HUDEP-2 (cell line): Measurements from ENCODE around the gene MDM2.
"Not testable (repeated sequence)": the region's sequence is repeated elsewhere in the genome, so short reads cannot be mapped to it uniquely, and the experiment has no call there.

Experiments used
- DNase-seq, 76 experiments: peaks; one replicate each; lab custom pipeline; 2025; ENCODE audit not compliant: unreplicated experiment in 76 of 76; lab: John Stamatoyannopoulos, UW

Gene MDM2

DNA sequence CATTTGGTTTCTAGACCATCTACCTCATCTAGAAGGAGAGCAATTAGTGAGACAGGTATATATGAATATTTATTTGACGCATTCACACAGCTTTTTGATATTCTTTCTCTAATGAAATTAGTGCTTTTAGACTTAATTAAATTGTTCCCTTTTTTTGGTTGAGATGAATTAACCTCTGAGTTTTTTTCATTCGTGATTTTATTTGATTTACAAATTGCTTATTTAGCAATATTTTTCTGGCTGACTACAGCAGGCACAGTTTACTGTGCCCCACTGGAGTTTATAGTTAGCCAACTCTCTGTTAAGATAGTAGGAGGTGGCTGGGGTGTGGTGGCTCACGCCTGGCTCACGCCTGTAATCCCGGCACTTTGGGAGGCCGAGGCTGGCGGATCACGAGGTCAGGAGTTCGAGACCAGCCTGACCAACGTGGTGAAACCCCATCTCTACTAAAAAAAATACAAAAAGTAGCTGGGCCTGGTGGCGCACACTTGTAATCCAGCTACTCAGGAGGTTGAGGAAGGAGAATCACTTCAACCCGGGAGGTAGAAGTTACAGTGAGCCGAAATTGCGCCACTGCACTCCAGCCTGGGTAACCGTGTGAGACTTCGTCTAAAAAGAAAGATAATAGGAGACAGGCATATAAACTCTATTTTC is 16.7 kb downstream of the MDM2 start:
- DNase-seq = no peak

DNA sequence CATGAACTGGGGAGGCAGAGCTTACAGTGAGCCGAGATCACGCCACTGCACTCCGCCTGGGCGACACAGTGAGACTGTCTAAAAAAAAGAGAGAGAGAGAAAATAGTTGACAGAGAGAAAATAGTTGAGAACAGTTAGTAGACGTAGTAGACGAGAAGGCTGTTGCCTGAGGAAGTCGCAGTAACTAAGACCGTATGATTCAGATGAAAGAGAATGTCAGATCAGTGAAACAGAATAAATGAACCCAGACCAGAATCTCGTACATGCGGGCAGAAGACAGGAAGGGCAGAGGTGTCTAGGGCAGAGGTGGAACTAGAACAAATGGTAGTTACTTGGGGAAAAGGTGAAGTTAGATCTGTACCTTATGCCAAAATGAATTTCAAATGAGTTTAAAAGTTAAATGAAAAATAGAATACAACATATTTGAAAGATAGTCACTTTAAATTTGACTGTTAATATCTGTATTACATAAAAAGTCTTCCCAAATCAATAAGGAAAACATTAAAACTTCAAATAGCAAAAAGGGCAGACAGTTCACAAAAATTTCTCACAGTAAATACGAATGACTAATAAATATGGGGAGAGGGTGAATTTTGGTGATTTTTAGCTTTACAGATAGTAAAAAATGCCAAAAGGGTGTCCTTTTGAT is 17.7 kb downstream of the MDM2 start:
- no peak for DNase-seq

GRCh38 chr12:68827895-68828671 is 20.1 kb downstream of the MDM2 start:
- DNase-seq = no peak

DNA sequence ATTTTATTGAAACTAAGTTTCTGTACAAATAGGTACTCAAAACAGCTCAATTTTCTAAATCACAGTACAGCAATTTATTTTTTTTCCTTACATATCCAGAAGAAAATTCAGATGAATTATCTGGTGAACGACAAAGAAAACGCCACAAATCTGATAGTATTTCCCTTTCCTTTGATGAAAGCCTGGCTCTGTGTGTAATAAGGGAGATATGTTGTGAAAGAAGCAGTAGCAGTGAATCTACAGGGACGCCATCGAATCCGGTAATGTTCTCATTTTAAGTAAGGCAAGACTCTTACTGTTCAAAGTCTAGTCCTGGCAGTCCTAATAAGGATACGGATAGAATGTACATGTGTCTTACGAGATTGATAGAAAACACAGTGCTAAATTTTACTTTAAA is 20.7 kb downstream of the MDM2 start:
- DNase-seq = no peak

DNA sequence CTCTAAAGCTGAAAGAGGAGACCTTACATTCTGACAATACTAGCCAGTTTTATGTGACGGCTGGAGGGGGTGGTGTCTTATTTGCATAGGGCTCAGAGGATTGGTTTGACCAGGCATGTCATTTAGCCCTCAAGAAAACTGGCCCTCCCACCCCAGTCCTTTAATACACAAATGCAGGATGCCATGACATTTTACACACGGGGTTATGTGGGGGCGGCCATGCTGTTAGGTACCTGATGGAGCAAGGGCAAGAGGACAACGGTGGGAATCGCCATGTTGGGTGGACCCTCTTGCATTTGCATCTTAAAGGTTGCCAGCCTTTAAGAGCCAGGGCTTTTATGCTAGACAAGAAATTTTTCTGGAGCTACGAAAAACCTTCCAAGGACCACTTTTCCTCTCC is 23.3 kb downstream of the MDM2 start:
- no peak for DNase-seq

DNA sequence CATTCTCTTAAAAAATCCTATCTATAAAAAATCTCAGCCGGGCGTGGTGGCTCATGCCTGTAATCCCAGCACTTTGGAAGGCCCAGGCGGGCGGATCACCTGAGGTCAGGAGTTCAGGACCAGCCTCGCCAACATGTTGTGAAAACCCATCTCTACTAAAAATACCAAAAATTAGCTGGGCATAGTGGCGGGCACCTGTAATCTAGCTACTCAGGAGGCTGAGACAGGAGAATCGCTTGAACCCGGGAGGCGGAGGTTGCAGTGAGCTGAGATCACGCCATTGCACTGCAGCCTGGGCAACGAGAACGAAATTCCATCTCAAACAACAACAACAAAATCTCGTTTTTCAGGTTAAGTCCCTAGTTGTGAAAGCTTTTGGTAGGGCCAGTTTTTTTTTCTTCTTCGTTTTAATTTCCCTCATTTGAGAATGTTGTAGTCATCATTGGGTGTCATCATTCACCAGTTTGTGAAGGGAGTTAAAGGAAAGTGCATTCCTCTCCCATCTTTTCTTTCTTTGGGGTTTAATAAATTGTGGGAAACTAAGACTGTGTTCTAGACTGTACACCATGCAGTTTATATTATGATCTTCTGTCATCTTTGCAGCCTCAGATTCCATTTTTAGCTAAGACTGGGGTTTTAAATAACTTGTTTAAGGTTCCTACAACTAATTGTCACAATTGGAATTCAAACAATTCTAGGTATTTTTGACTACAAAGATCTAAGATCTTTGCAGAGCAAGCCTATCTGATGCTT is 23.9 kb downstream of the MDM2 start:
- no peak for DNase-seq

DNA sequence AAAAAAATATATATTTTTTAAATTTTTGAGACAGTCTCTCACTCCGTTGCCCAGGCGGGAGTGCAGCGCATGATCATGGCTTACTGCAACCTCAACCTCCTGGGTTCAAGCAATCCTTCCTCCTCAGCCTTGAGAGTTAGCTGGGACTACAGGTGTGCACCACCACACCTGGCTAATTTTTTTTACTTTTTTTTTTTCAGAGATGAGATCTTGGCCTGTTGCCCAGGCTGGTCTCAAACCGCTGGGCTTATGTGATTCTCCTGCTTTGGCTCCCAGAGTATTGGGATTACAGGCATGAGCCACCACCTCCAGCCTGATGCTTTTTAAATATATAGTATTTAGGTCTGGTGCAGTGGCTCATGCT is 24.5 kb downstream of the MDM2 start:
- no peak for DNase-seq

- no peak for DNase-seq
Observed at GRCh38 chr12:68833508-68833907, 25.5 kb downstream of the MDM2 start.

DNA sequence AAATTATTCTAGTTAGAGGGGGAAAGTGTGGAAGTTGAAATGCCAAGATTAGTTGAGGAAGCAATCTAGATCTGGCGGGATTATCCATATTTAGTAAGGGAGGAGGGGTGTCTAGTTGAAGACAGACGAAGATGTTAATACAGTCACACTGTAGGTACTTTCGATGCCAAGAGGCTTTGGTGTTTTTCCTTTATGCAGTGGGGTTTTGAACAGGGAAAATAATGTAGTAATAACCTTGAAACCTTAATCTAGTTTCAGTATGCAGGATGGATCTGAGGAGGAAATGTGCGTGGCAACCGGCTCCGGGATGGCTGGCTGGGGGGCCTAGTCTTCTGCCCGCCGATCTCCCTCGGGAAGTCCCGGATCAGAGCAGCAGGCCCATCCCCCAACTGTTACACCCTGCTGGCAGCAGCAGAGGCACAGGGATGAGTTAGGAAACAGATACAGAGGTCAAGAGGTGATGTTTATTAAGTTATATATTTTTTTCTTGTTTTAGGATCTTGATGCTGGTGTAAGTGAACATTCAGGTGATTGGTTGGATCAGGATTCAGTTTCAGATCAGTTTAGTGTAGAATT is 27.4 kb downstream of the MDM2 start:
- DNase-seq = no peak

DNA sequence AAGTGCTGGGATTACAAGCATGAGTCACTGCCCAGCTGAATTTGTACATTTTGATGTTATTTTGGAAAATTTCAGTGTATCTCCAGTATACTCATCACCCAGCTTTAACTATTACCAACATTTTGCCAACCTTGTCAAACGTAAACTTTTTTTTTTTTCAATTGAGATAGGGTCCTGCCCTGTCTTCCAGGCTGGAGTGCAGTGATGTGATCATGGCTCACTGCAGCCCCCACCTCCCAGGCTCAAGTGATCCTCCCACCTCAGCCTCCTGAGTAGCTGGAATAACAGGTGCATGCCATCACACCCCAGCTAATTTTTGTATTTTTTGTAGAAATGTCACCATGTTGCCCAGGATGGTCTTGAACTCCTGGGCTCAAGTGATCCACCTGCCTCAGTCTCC is 29.2 kb downstream of the MDM2 start:
- no peak for DNase-seq

DNA sequence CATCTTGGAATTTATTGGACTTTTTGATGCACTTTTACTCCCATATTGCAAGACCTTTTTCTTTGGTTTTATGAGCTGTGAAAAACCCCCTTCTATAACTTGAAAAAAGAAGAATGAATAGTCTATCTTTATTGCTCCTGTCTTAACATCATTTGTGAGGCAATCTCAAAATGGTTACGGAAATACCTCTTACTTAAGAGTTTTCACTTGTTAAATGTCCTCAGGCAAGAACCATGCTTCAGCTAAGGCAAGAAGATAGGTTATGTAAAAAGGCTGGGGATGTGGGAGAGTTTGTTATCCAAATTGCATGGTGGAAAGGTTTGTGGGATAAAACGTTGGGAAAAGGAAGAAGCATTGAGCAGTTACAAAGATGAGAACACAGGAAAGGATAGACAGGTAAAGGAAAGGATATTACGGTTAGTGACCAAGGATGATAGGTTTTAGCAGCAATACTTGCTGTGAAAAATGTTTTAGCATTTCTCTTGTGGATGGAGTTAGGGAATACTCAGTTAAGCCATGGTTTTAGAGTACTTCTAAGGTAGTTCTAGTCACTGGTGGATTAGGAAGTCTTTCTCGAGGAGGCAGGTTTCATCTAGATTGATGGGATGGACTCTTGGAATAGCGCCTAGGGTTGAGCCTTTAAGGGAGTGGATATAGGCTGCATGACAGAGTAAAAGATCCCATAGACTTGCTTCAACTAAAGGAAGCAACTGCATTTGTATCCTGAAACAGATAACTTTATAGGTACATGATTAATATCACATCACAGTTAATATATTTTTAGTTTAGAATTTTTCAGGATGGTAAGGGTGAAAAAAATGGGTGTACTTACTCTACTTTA is 30.3 kb downstream of the MDM2 start:
- no peak for DNase-seq

DNA sequence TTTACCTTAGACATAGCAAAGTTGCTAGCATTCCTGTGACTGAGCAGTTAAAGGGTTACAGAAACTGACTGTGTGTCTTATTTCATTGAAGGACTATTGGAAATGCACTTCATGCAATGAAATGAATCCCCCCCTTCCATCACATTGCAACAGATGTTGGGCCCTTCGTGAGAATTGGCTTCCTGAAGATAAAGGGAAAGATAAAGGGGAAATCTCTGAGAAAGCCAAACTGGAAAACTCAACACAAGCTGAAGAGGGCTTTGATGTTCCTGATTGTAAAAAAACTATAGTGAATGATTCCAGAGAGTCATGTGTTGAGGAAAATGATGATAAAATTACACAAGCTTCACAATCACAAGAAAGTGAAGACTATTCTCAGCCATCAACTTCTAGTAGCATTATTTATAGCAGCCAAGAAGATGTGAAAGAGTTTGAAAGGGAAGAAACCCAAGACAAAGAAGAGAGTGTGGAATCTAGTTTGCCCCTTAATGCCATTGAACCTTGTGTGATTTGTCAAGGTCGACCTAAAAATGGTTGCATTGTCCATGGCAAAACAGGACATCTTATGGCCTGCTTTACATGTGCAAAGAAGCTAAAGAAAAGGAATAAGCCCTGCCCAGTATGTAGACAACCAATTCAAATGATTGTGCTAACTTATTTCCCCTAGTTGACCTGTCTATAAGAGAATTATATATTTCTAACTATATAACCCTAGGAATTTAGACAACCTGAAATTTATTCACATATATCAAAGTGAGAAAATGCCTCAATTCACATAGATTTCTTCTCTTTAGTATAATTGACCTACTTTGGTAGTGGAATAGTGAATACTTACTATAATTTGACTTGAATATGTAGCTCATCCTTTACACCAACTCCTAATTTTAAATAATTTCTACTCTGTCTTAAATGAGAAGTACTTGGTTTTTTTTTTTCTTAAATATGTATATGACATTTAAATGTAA is 31.5 kb downstream of the MDM2 start:
- no peak for DNase-seq

GRCh38 chr12:68841175-68841574 is 33.2 kb downstream of the MDM2 start:
- not testable (repeated sequence) for DNase-seq

DNA sequence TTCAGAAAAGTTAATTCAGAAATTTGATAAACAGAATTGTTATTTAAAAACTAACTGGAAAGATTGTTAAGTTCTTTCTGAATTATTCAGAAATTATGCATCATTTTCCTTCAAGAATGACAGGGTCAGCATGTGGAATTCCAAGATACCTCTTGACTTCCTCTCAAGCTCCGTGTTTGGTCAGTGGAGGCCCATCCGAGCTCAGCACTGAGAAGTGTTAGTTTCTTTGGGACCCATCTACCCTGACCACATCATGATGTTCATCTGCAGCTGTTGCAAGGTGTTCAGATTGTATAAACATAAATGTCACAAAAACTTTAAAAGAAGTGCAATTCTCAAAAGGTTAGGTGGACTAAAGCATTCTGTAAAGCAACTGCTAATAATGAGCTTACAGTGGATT is 33.7 kb downstream of the MDM2 start:
- DNase-seq = no peak

- DNase-seq = no peak
Observed at GRCh38 chr12:68842123-68842522, 34.1 kb downstream of the MDM2 start.

GRCh38 chr12:68842784-68843567 is 35.0 kb downstream of the MDM2 start:
- no peak for DNase-seq

- no peak for DNase-seq
Observed at GRCh38 chr12:68844318-68844745, 36.4 kb downstream of the MDM2 start.
